Psoas muscle (tissue), 8 donors: ENCODE results near the gene RALGAPA2. TPM values are rescaled to one million over a fixed set of nuclear protein-coding genes. Genes with fewer than 3 reads are reported as not detected.
A peak's percentile ranks its signal among the peaks of the same experiment; 100 is the strongest.

Experiments used
- ATAC-seq, 4 donors: fragments of 200-7000 bp; cut with Tn5 transposase; one replicate each; pipeline ENCODE4 v1.9.1; 2020; ENCODE audit warnings: moderate library complexity in 3 of 4, mild to moderate bottlenecking in 2 of 4
- DNase-seq, 2 donors: peaks; one replicate each; pipeline ENCODE4 v3.0.0-alpha.2; 2020
- H3K27ac ChIP-seq: fragments of 200-600 bp; one replicate; pipeline ENCODE4 v1.8.0; 2022
- H3K27me3 ChIP-seq, 3 donors: fragments of 200-600 bp in 1 of 3; one replicate each; pipeline versions ENCODE4 v1.6.1 to v1.8.0; 2013 to 2022; ENCODE audit warnings: low read length in 2 of 3, mild to moderate bottlenecking in 2 of 3, moderate library complexity in 1 of 3; ENCODE audit not compliant: insufficient read depth in 3 of 3
- H3K36me3 ChIP-seq, 2 donors: fragments of 200-600 bp in 1 of 2; one replicate each; pipeline versions ENCODE4 v1.6.1 to v1.8.0; 2013 to 2022; ENCODE audit warnings: low read depth in 1 of 2, mild to moderate bottlenecking in 1 of 2, moderate library complexity in 1 of 2; ENCODE audit not compliant: insufficient read depth in 1 of 2
- H3K4me1 ChIP-seq: fragments of 200-600 bp; one replicate; pipeline ENCODE4 v1.8.0; 2022
- H3K4me3 ChIP-seq: fragments of 200-600 bp; one replicate; pipeline ENCODE4 v1.8.0; 2022; ENCODE audit warnings: mild to moderate bottlenecking
- H3K9me3 ChIP-seq: fragments of 200-600 bp; one replicate; pipeline ENCODE4 v1.8.0; 2022
- CTCF ChIP-seq: fragments of 200-600 bp; IDR thresholded peaks from one replicate; pipeline ENCODE4 v1.8.0; 2022; ENCODE audit warnings: antibody characterized with exemption
- WGBS, 3 donors: extraction: QIAGEN DNeasy Blood & Tissue Kit; methylation state at CpG; one replicate each; pipeline versions ENCODE4 v1.1.6 to v1.1.7; 2013; 5-methylcytosine and 5-hydroxymethylcytosine counted together
- intact Hi-C, 2 donors: fragments of 100-400 bp; cut with DNase I; formaldehyde crosslinking; loops; one replicate each; pipeline versions ENCODE4 v1.11.0 to v1.14.2; 2022
- polyA plus RNA-seq, 3 donors: library from polyadenylated mRNA; stranded (reverse); fragments of 200-250 nt; gene quantifications; one replicate each; pipeline ENCODE4 v1.2.3, GENCODE V29; 2013
- total RNA-seq, 4 donors: library from RNA; stranded (reverse); fragmentation: NEBNext Ultra II Directional in 2 of 4; extraction: Animal tissue kit (Norgen Biotek cat#: 25700) in 2 of 4; gene quantifications; one replicate each; pipeline versions ENCODE4 v1.2.1 to v1.2.4, GENCODE V29; 2021 to 2023
- donor health status: healthy with polysubstance abuse.
- donor health status: DM: no; HTN: no; CAD: no; lungs with moderate emphysema.
- donor health status: Bipolar disorder and iron deficiency.
- donor health status: healthy.
- donor health status: DM: yes; HTN: yes; CAD: no.
- donor health status: DM: no; HTN: no; CAD: no.
- donor health status: DM: no; HTN: no; CAD: no.
- donor health status: DM: yes; HTN: yes; CAD: no.

RALGAPA2 gene
- total and polyA plus RNA-seq, 7 donors = 12.2 to 75.5 (median 51.1) TPM

DNA sequence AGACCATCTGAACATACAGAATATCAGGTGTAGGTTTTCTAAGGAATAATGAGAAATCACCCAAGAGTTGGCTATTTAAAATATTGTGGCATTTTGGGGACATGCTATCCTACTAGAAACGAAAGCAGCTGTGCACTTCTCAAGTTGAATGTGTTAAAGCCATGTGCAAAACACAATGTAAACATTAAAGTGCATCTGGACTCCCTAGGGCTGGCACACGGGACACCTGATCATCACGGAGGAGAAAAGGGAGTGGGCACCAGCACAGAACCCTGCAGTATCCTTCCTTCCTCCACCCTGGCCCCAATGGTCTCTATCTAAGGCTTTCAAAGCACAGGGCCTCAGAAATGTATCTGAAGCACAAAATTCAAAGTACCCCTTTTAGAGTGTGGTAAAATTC lies 250.3 kb downstream of the RALGAPA2 start:
- ATAC-seq (no peak), DNase-seq (no peak)
- Histone ChIP-seq H3K27me3 (no peaks in the 10 kb centered on the region), H3K9me3 (no peaks in the 10 kb centered on the region), H3K4me1 (no peaks in the 10 kb centered on the region), H3K27ac (no peak overlapping the region), H3K36me3 (peaks cover 0 to 45% of the 10 kb centered on the region in 2 donors), H3K4me3 (no peak overlapping the region)
- no peak for TF ChIP-seq CTCF
- WGBS, 3 donors = 87 to 93% (median 93%) methylated on average over 3 of the region's 3 CpGs
- intact Hi-C loops = no loop called here

- H3K27ac ChIP-seq = no peak overlapping the region
- peaks cover 0 to 40% of the 10 kb centered on the region in 2 donors for H3K36me3 ChIP-seq
- DNase-seq (no peak), ATAC-seq (no peak)
- intact Hi-C loops = no loop called here
- TF ChIP-seq CTCF = no peak
- H3K9me3 ChIP-seq = no peaks in the 10 kb centered on the region
- no peak overlapping the region for H3K4me3 ChIP-seq
- 81 to 94% (median 86%) methylated on average over 2 of the region's 2 CpGs for WGBS, 3 donors
- no peaks in the 10 kb centered on the region for H3K4me1 ChIP-seq
- no peaks in the 10 kb centered on the region for H3K27me3 ChIP-seq
These were observed 250.9 kb downstream of the RALGAPA2 start for GRCh38 chr20:20461551-20461950.

GRCh38 chr20:20459726-20460125 lies 252.7 kb downstream of the RALGAPA2 start:
- H3K27ac ChIP-seq = no peak overlapping the region
- DNase-seq = no peak
- H3K4me3 ChIP-seq = no peak overlapping the region
- peaks cover 4% of the 10 kb centered on the region for H3K4me1 ChIP-seq
- no peak for ATAC-seq
- no peak for TF ChIP-seq CTCF
- 92 to 97% (median 92%) methylated on average over 5 of the region's 5 CpGs for WGBS, 3 donors
- intact Hi-C loops = no loop called here
- no peaks in the 10 kb centered on the region for H3K9me3 ChIP-seq
- peaks cover 0 to 42% of the 10 kb centered on the region in 2 donors for H3K36me3 ChIP-seq
- no peaks in the 10 kb centered on the region for H3K27me3 ChIP-seq

DNA sequence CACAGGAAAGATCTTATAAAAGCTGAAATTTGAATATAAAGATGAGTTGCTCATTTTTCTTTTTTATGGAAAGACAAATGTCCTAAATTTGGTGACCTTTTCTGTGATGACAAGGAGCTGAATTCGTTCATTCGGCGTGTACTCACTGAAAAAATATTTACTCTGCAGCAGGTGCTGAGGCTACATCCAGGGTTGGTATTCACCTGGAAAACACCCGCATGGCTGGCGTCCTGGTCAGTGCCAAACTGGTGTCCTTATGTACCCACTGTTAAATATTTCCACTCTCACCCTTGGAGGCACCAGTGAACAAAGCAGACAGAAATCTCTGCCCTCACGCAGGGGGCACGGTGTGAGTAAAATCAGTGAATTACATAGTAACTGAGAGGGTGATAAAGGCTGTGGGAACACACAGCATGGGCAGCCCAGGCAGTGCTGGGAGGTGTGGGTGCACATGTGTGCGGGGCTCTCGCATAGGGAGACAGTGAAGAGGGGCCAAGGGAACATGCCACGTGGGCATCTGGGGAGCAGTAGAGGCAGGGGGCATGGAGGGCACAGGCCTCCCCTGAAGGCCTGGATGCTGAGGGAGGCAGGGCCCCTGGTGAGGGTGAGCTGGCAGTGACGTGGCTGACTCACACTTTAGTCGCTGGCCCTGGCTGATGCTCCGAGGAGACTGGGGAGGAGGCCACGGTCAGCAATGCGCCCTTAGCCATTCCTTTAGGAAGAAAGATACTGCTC lies 254.9 kb downstream of the RALGAPA2 start:
- no peak overlapping the region for H3K4me3 ChIP-seq
- ATAC-seq (peak in 2 of 4 donors; percentile 39 to 66), DNase-seq (no peak)
- H3K27ac ChIP-seq = no peak overlapping the region
- no peaks in the 10 kb centered on the region for H3K27me3 ChIP-seq
- peaks cover 4% of the 10 kb centered on the region for H3K4me1 ChIP-seq
- TF ChIP-seq CTCF = no peak
- intact Hi-C loops = no loop called here
- H3K9me3 ChIP-seq = no peaks in the 10 kb centered on the region
- peaks cover 2 to 34% of the 10 kb centered on the region in 2 donors for H3K36me3 ChIP-seq
- WGBS, 3 donors = 81 to 86% (median 83%) methylated on average over 15 of the region's 15 CpGs

DNA sequence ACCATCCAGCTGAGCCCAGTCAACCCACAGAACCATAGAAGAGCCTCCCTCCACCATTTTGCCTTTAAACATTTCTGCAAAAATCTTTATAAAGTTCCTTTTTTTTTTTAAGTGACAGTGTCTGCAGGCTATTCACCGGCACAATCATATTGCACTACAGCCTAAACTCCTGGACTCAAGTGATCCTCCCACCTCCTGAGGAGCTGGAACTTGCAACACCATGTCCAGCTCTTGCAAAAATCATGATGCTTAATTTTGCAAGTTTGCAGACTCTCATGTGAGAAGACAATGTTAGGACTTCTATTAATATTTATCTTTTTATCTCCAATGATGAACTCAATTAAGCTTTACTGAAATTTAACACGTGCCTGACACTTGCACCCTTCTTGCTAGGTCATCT lies 255.7 kb downstream of the RALGAPA2 start:
- intact Hi-C loops = no loop called here
- Histone ChIP-seq H3K36me3 (peaks cover 2 to 31% of the 10 kb centered on the region in 2 donors), H3K27me3 (no peaks in the 10 kb centered on the region), H3K4me1 (peaks cover 5% of the 10 kb centered on the region), H3K9me3 (no peaks in the 10 kb centered on the region), H3K4me3 (no peak overlapping the region), H3K27ac (no peak overlapping the region)
- 87 to 93% (median 93%) methylated on average over 2 of the region's 2 CpGs for WGBS, 3 donors
- no peak for ATAC-seq
- TF ChIP-seq CTCF = no peak
- no peak for DNase-seq
